Fibroblast of lung (primary cell): ENCODE data around the gene KCNMA1. TPM values are rescaled to one million over a fixed set of nuclear protein-coding genes. Genes with fewer than 3 reads are reported as not detected.
A peak's percentile ranks its signal among the peaks of the same experiment; 100 is the strongest.

Experiments
- DNase-seq, 2 donors: peaks; one replicate each; pipeline versions ENCODE4 v3.0.0 to v3.0.0-alpha.2; 2010; ENCODE audit warnings: low read depth in 2 of 2
- H2AFZ ChIP-seq: 2 replicates; pipeline ENCODE4 v1.5.1; 2012; ENCODE audit warnings: low read length, control low read depth, inconsistent platforms
- H3K27ac ChIP-seq: 2 replicates; pipeline ENCODE4 v1.5.1; 2011; ENCODE audit warnings: low read length, control low read depth; ENCODE audit not compliant: insufficient read depth
- H3K27me3 ChIP-seq: 2 replicates; pipeline ENCODE4 v1.5.1; 2011; ENCODE audit warnings: mild to moderate bottlenecking, low read length; ENCODE audit not compliant: control insufficient read depth, insufficient read depth
- H3K36me3 ChIP-seq: 2 replicates; pipeline ENCODE4 v1.5.1; 2011; ENCODE audit warnings: low read length; ENCODE audit not compliant: control insufficient read depth, insufficient read depth
- H3K4me1 ChIP-seq: 2 replicates; pipeline ENCODE4 v1.5.1; 2011; ENCODE audit warnings: low read length; ENCODE audit not compliant: control insufficient read depth, insufficient read depth; ENCODE audit errors: extremely low read depth
- H3K4me2 ChIP-seq: 2 replicates; pipeline ENCODE4 v1.5.1; 2011; ENCODE audit warnings: low read length, control low read depth; ENCODE audit not compliant: insufficient read depth; ENCODE audit errors: extremely low read depth
- H3K4me3 ChIP-seq, 4 experiments: fragments of 200-600 bp in 1 of 4; sonication (generic) in 1 of 4; replicated peaks in 1 of 4; 2 replicates each; pipeline ENCODE4 v1.5.1; 2011 to 2016; ENCODE audit warnings: low read length in 4 of 4, low read depth in 3 of 4, mild to moderate bottlenecking in 3 of 4, control low read depth in 2 of 4, inconsistent platforms in 1 of 4, mixed read lengths in 1 of 4; ENCODE audit not compliant: insufficient read depth in 1 of 4; ENCODE audit errors: control extremely low read depth in 1 of 4
- H3K79me2 ChIP-seq: 2 replicates; pipeline ENCODE4 v1.5.1; 2012; ENCODE audit warnings: mild to moderate bottlenecking, low read length, inconsistent platforms; ENCODE audit not compliant: control insufficient read depth, insufficient read depth
- H3K9ac ChIP-seq: 2 replicates; pipeline ENCODE4 v1.5.1; 2011; ENCODE audit warnings: mild to moderate bottlenecking, low read length, control low read depth; ENCODE audit not compliant: insufficient read depth
- H3K9me3 ChIP-seq: 2 replicates; pipeline ENCODE4 v1.5.1; 2012; ENCODE audit warnings: low read depth, low read length; ENCODE audit not compliant: control insufficient read depth, insufficient read depth
- H4K20me1 ChIP-seq: 2 replicates; pipeline ENCODE4 v1.5.1; 2011; ENCODE audit warnings: low read length; ENCODE audit not compliant: control insufficient read depth, insufficient read depth; ENCODE audit errors: extremely low read depth
- CTCF ChIP-seq, 2 donors: IDR thresholded peaks in 1 of 2; conservative IDR thresholded peaks in 1 of 2; 1 replicate in 1 of 2; 2 replicates in 1 of 2; pipeline ENCODE4 v1.5.1; 2011 to 2012; ENCODE audit warnings: low read length in 2 of 2, control low read depth in 1 of 2, inconsistent platforms in 1 of 2, low read depth in 1 of 2, mild to moderate bottlenecking in 1 of 2
- EZH2 ChIP-seq: IDR thresholded peaks from 2 replicates; pipeline ENCODE4 v1.5.1; 2012; ENCODE audit warnings: low read length, control low read depth, mild to moderate bottlenecking; ENCODE audit errors: missing control alignments
- polyA plus RNA-seq, 2 donors: library from polyadenylated mRNA; depleted of rRNA in 1 of 2; stranded (reverse) in 1 of 2; unstranded in 1 of 2; fragments of >200 nt; gene quantifications; 2 replicates each; pipeline ENCODE4 v1.2.1, GENCODE V29; 2011 to 2012; ENCODE audit warnings: missing spikeins in 1 of 2
- total RNA-seq: library from RNA; depleted of rRNA; stranded (reverse); fragments of >200 nt; gene quantifications from 2 replicates; pipeline ENCODE4 v1.2.1, GENCODE V29; 2014

KCNMA1 gene
- total and polyA plus RNA-seq, 2 donors (not counting 1 experiment from before 2014, with no cell fraction given), result 31.0 to 138 TPM

- DNase-seq, result peak in 1 of 2 donors; percentile 59
- Histone ChIP-seq H3K27me3 (no peaks in the 10 kb centered on the region), H3K4me1 (peaks cover 2% of the 10 kb centered on the region), H3K27ac (no peak overlapping the region), H3K36me3 (no peaks in the 10 kb centered on the region), H3K9me3 (no peaks in the 10 kb centered on the region), H4K20me1 (no peaks in the 10 kb centered on the region), H3K4me2 (no peak overlapping the region), H3K4me3 (no peak overlapping the region), H2AFZ (no peak overlapping the region), H3K9ac (no peak overlapping the region), H3K79me2 (no peaks in the 10 kb centered on the region)
- TF ChIP-seq EZH2, result no peak
- no peak for TF ChIP-seq CTCF (conservative IDR thresholded peaks at IDR 0.05 in 1 of 2, IDR thresholded peaks at IDR 0.05 in 1 of 2; ENCODE audit: low read depth in 1 of 2, low read length in 2 of 2)
These were observed 143.8 kb downstream of the KCNMA1 start for GRCh38 chr10:77493851-77494261.

- Histone ChIP-seq H3K9me3 (no peaks in the 10 kb centered on the region), H3K4me2 (no peak overlapping the region), H3K36me3 (no peaks in the 10 kb centered on the region), H2AFZ (no peak overlapping the region), H4K20me1 (no peaks in the 10 kb centered on the region), H3K27me3 (no peaks in the 10 kb centered on the region), H3K79me2 (no peaks in the 10 kb centered on the region), H3K4me1 (peaks cover 2% of the 10 kb centered on the region), H3K9ac (no peak overlapping the region), H3K27ac (no peak overlapping the region), H3K4me3 (no peak overlapping the region)
- no peak for DNase-seq
- TF ChIP-seq CTCF (conservative IDR thresholded peaks at IDR 0.05 in 1 of 2, IDR thresholded peaks at IDR 0.05 in 1 of 2; ENCODE audit: low read depth in 1 of 2, low read length in 2 of 2), result no peak
- no peak for TF ChIP-seq EZH2
These were observed 144.3 kb downstream of the KCNMA1 start for GRCh38 chr10:77493239-77493806.

- no peak for TF ChIP-seq CTCF (conservative IDR thresholded peaks at IDR 0.05 in 1 of 2, IDR thresholded peaks at IDR 0.05 in 1 of 2; ENCODE audit: low read depth in 1 of 2, low read length in 2 of 2)
- no peak for TF ChIP-seq EZH2
- H3K79me2 ChIP-seq, result no peaks in the 10 kb centered on the region
- no peak overlapping the region for H3K4me3 ChIP-seq
- no peak overlapping the region for H3K27ac ChIP-seq
- H2AFZ ChIP-seq, result no peak overlapping the region
- no peaks in the 10 kb centered on the region for H3K36me3 ChIP-seq
- H3K4me2 ChIP-seq, result no peak overlapping the region
- H3K4me1 ChIP-seq, result peaks cover 2% of the 10 kb centered on the region
- no peaks in the 10 kb centered on the region for H3K9me3 ChIP-seq
- no peak for DNase-seq
- no peaks in the 10 kb centered on the region for H3K27me3 ChIP-seq
- no peak overlapping the region for H3K9ac ChIP-seq
- no peaks in the 10 kb centered on the region for H4K20me1 ChIP-seq
These were observed 145.1 kb downstream of the KCNMA1 start for GRCh38 chr10:77492368-77492994.
